NB4 (cell line): ENCODE results near the gene B9D1.

ENCODE experiments used
- DNase-seq: peaks from one replicate; pipeline ENCODE4 v3.0.0; 2010; ENCODE audit warnings: low read depth
- H3K4me3 ChIP-seq: one replicate; pipeline ENCODE4 v1.5.1; 2011; ENCODE audit warnings: mild to moderate bottlenecking, low read depth, low read length, moderate library complexity
- CTCF ChIP-seq: IDR thresholded peaks from one replicate; pipeline ENCODE4 v1.5.1; 2012; ENCODE audit warnings: low read depth, low read length
- MAX ChIP-seq: IDR thresholded peaks from 2 replicates; pipeline ENCODE4 v1.6.1; 2011; ENCODE audit warnings: low read depth, low read length
- MYC ChIP-seq: IDR thresholded peaks from 2 replicates; pipeline ENCODE4 v1.6.1; 2011; ENCODE audit warnings: low read depth, low read length
- POLR2A ChIP-seq: IDR thresholded peaks from 2 replicates; pipeline ENCODE4 v1.6.1; 2011; ENCODE audit warnings: mild to moderate bottlenecking; ENCODE audit not compliant: insufficient read length; ENCODE audit errors: extremely low read depth

B9D1 gene

GRCh38 chr17:19312406-19312805 is 50.1 kb downstream of the B9D1 start:
- H3K4me3 ChIP-seq = no peak overlapping the region

GRCh38 chr17:19311421-19312215 is 50.9 kb downstream of the B9D1 start:
- DNase-seq = peak; percentile 74
- H3K4me3 ChIP-seq = no peak overlapping the region
- TF ChIP-seq POLR2A = no peak
- 0 out of 2 replicates have a peak, but pooled peaks have one; percentile 8 for TF ChIP-seq MYC

More at GRCh38 chr17:19312406-19312805, 50.1 kb downstream of the B9D1 start:
- DNase-seq = no peak
- TF ChIP-seq POLR2A (no peak), MYC (no peak), MAX (no peak), CTCF (no peak)

- no peak overlapping the region for H3K4me3 ChIP-seq
- no peak for TF ChIP-seq CTCF
- TF ChIP-seq MAX = no peak
- no peak for TF ChIP-seq POLR2A
- TF ChIP-seq MYC = no peak
- no peak for DNase-seq
These were observed 51.5 kb downstream of the B9D1 start for GRCh38 chr17:19311016-19311415.

GRCh38 chr17:19310151-19310550 is 52.4 kb downstream of the B9D1 start:
- no peak for DNase-seq
- TF ChIP-seq CTCF (no peak), MAX (no peak), POLR2A (no peak), MYC (no peak)
- H3K4me3 ChIP-seq = no peak overlapping the region

- DNase-seq = no peak
- no peak for TF ChIP-seq POLR2A
- no peak for TF ChIP-seq CTCF
- TF ChIP-seq MYC = no peak
- TF ChIP-seq MAX = no peak
- no peak overlapping the region for H3K4me3 ChIP-seq
These were observed 52.8 kb downstream of the B9D1 start for GRCh38 chr17:19309701-19310100.

- H3K4me3 ChIP-seq = no peak overlapping the region
- no peak for TF ChIP-seq MAX
- no peak for TF ChIP-seq MYC
- no peak for TF ChIP-seq CTCF
- TF ChIP-seq POLR2A = no peak
These were observed 54.1 kb downstream of the B9D1 start for GRCh38 chr17:19308398-19308797.

More at GRCh38 chr17:19308398-19308797, 54.1 kb downstream of the B9D1 start:
- no peak for DNase-seq
